HCT116 (cell line): ENCODE results near the gene SLC24A3.

Experiments used
- CEBPB ChIP-seq: IDR thresholded peaks from 2 replicates; pipeline ENCODE4 v1.6.1; 2012; ENCODE audit warnings: low read depth
- EZH2 ChIP-seq: fragments of 200-600 bp; sonication (generic); IDR thresholded peaks from 2 replicates; pipeline ENCODE4 v1.6.1; 2017; ENCODE audit warnings: antibody characterized with exemption, mixed run types
- TF ChIP-seq, protein P1 (sequence below), 3 experiments: fragments of 200-600 bp in 1 of 3; sonication (generic) in 1 of 3; IDR thresholded peaks in 2 of 3; conservative IDR thresholded peaks in 1 of 3; 2 replicates each; pipeline ENCODE4 v1.5.1; 2012 to 2017; ENCODE audit warnings: low read depth in 2 of 3, low read length in 2 of 3, antibody characterized with exemption in 1 of 3, borderline replicate concordance in 1 of 3, control low read depth in 1 of 3, mild to moderate bottlenecking in 1 of 3, mixed read lengths in 1 of 3, mixed run types in 1 of 3, moderate library complexity in 1 of 3; ENCODE audit not compliant: insufficient read depth in 1 of 3

DNA sequence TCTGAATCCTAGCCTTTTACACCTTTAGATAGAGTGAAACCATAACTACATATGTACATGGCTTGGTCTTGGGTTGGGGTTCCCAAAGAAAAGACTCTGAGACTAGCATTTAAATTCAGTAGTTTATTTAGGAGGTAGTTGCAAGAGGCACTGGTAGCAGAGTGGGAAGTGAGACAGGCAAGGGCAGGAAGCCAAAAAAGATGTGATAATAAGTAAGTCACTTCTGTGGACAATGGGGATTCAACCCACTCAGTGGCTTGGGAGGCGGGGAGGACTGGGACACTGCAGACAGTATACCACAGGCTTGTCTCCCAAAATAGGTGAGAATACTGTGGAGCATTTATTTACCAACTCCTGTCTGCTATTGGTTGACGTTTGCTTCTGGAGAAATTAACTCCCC is 131.9 kb downstream of the SLC24A3 start:
- TF ChIP-seq EZH2 = no peak
- TF ChIP-seq CEBPB = no peak
- TF ChIP-seq, protein P1, sequence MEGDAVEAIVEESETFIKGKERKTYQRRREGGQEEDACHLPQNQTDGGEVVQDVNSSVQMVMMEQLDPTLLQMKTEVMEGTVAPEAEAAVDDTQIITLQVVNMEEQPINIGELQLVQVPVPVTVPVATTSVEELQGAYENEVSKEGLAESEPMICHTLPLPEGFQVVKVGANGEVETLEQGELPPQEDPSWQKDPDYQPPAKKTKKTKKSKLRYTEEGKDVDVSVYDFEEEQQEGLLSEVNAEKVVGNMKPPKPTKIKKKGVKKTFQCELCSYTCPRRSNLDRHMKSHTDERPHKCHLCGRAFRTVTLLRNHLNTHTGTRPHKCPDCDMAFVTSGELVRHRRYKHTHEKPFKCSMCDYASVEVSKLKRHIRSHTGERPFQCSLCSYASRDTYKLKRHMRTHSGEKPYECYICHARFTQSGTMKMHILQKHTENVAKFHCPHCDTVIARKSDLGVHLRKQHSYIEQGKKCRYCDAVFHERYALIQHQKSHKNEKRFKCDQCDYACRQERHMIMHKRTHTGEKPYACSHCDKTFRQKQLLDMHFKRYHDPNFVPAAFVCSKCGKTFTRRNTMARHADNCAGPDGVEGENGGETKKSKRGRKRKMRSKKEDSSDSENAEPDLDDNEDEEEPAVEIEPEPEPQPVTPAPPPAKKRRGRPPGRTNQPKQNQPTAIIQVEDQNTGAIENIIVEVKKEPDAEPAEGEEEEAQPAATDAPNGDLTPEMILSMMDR (IDR thresholded peaks at IDR 0.05 in 2 of 3, conservative IDR thresholded peaks at IDR 0.05 in 1 of 3; ENCODE audit: borderline replicate concordance in 1 of 3, insufficient read depth in 1 of 3, low read depth in 2 of 3, low read length in 2 of 3) = no peak
